GM12864 (cell line): ENCODE results near the gene DEDD.
A peak's percentile ranks its signal among the peaks of the same experiment; 100 is the strongest.

ENCODE experiments used
- DNase-seq: peaks from one replicate; pipeline ENCODE4 v3.0.0-alpha.2; 2011; ENCODE audit warnings: low read depth
- H3K4me3 ChIP-seq: 2 replicates; pipeline ENCODE4 v1.5.1; 2011; ENCODE audit warnings: mild to moderate bottlenecking, low read depth, low read length, control low read depth
- TF ChIP-seq, protein P1 (sequence below): IDR thresholded peaks from 2 replicates; pipeline ENCODE4 v1.5.1; 2011; ENCODE audit warnings: low read depth, mild to moderate bottlenecking, moderate library complexity, low read length, control low read depth, inconsistent platforms; ENCODE audit errors: missing control alignments

DEDD gene

DNA sequence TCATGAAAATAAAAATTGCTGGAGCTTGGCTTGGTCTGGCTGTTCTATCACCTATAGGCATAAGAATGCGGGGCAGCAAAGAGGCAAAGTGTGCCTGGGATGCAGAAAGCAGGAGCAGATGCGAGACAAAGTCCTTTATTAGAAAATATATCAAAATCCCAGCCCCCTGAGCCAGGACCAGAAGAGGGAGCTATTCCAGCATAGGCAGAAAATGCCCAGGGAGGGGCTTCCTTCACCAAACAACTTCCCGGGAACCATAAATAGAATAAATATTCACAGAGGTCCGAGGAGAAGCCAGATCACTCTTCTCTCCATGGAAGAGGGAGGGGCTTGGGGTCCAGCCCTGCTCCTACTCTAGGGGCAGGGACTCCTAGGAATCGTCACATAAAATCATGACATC lies 38.7 kb upstream of the DEDD start:
- TF ChIP-seq, protein P1, sequence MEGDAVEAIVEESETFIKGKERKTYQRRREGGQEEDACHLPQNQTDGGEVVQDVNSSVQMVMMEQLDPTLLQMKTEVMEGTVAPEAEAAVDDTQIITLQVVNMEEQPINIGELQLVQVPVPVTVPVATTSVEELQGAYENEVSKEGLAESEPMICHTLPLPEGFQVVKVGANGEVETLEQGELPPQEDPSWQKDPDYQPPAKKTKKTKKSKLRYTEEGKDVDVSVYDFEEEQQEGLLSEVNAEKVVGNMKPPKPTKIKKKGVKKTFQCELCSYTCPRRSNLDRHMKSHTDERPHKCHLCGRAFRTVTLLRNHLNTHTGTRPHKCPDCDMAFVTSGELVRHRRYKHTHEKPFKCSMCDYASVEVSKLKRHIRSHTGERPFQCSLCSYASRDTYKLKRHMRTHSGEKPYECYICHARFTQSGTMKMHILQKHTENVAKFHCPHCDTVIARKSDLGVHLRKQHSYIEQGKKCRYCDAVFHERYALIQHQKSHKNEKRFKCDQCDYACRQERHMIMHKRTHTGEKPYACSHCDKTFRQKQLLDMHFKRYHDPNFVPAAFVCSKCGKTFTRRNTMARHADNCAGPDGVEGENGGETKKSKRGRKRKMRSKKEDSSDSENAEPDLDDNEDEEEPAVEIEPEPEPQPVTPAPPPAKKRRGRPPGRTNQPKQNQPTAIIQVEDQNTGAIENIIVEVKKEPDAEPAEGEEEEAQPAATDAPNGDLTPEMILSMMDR: no peak
- H3K4me3 ChIP-seq: no peak overlapping the region
- DNase-seq: no peak

DNA sequence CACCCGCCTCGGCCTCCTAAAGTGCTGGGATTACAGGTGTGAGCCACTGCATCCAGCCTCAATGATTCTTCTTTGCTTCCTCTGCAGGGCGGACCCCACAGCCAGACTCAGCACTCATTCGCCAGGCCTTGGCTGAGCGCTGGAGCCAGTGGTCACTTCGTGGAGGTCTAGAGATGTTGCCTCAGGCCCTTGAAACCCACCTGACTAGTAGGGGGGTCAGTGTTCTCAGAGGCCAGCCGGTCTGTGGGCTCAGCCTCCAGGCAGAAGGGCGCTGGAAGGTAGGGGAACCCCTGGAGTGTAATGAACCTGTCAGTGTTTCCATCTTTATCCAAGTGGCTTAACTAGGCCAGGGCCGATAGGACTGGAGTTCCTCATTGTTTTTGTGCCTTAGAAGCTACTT lies 36.4 kb upstream of the DEDD start:
- TF ChIP-seq, protein P1: no peak
- no peak overlapping the region for H3K4me3 ChIP-seq
- DNase-seq: no peak

DNA sequence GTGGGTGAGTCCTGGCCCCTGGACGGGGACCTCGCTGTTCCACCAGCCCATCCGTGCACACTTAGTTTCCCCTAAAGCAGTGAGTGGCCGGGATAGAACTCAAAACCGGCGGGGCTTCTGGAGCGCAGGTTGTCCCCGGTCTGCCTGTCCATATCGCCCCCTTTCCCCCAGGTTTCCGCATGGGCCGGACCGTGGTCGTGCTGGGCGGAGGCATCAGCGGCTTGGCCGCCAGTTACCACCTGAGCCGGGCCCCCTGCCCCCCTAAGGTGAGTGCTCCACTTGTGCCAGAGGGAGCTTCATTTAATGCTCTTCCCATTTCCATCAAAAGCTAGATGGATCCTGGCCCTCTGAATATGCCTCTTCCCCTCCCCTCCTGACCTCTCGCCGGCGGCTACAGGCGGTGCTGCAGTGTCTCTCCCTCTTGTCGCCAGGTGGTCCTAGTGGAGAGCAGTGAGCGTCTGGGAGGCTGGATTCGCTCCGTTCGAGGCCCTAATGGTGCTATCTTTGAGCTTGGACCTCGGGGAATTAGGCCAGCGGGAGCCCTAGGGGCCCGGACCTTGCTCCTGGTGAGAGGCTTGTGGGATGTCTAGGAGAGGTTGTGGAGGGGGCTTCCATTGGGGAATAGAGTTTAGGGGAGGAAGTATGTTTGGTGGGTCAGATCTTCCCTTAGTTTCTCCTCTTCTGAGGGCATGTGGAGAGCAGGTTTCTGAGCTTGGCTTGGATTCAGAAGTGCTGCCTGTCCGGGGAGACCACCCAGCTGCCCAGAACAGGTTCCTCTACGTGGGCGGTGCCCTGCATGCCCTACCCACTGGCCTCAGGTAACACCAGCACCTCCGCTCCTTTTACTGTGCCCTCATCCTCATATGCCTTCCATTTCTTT lies 34.4 kb upstream of the DEDD start:
- DNase-seq: no peak
- H3K4me3 ChIP-seq: peak overlapping the region; percentile 68
- TF ChIP-seq, protein P1: no peak

DNA sequence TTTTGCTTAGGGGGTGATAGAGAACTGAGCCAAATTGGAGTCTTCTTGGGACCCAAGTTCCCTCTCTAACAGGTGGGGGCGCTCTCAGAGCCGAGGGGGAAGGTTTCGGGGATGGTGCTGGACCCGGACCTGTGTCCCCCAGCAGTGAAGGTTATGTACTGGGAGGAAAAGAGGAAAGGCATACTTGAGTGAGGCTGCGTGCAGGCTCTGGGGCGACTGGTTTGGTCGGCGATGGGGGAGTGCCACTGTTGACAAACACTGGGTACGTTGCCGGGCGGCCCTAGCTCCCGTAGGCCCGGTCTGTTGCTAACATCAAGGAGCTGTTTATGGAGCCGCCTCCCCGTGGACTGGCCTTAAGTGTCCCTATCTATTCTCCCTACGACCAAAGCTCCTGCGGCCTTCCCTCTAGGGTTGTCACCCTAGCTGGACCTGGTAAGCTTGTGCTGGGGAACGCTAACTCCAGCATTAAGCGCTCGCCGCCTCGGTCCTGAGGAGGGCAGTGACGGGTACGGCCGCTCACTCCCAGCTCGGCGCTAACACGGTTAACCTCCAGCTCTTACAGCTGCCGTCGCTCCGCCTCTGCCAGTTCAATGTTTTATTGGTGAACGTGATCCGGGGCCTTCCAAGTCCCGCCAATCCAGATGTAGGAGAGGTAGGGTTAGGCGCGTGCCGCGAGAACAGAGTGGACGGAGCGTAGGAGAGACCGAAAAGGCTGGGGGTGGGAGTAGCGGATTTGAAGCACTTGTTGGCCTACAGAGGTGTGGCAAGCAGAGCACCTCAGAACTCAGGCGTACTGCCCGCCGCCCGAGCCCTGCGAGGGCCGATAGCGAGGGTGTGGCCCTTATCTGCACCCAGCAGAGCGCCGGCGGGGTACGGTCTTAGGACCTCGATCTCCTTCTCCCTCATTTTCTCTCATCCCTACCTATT lies 33.5 kb upstream of the DEDD start, which contains the start of gene PPOX:
TSS of gene PPOX (plus strand) at position 685 of the 927 bp plus-strand sequence. CDS start 422 bp downstream, outside the sequence.
- DNase-seq: peak; percentile 97
- TF ChIP-seq, protein P1: peak; percentile 66

DNA sequence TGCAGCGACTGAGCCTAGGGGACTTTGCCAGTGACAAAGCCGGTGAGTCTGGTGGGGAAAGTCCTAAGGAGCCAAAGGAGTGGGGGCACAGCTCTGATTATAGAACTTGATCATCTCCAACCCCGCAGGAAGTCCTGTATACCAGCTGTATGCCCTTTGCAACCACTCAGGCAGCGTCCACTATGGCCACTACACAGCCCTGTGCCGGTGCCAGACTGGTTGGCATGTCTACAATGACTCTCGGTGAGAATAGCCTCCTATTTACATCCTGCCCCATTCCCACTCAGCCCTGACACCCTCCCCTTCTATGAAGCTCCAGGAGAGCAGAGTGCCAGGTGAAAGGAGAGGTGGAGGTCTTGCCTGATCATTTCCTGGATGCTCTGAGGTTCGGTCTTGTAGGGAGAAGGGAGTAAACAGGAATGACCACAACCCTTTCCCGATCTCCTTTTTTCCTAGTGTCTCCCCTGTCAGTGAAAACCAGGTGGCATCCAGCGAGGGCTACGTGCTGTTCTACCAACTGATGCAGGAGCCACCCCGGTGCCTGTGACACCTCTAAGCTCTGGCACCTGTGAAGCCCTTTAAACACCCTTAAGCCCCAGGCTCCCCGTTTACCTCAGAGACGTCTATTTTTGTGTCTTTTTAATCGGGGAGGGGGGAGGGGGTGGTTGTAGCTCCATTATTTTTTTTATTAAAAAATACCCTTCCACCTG lies 32.6 kb upstream of the DEDD start:
- DNase-seq: no peak
- H3K4me3 ChIP-seq: no peak overlapping the region; the same call in 1 of the 2 replicates
- TF ChIP-seq, protein P1: no peak

More for the DNA sequence above, 33.5 kb upstream of the DEDD start, which contains the start of gene PPOX:
- peak within 1 kb of the TSS; percentile 68 for H3K4me3 ChIP-seq

DNA sequence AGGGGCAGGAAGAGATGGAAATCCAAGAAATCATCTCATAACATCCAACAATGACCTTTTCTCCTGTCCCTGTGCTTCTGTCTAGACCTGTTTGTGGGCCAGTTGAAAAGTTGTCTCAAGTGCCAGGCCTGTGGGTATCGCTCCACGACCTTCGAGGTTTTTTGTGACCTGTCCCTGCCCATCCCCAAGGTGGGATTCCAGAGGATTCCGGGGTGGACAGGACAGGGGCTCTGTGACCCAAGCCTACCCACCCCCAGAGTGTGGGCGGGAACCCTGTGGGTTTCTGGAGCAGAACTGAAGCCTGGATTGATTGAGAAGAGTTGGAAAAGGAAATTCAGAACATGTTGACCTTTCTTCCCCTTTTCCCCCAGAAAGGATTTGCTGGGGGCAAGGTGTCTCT lies 31.3 kb upstream of the DEDD start:
- no peak overlapping the region for H3K4me3 ChIP-seq
- TF ChIP-seq, protein P1: no peak
- no peak for DNase-seq
